Upper lobe of left lung (tissue), 6 donors: ENCODE measurements around the gene KRTAP4-4. TPM values are rescaled to one million over a fixed set of nuclear protein-coding genes. Genes with fewer than 3 reads are reported as not detected.
"Not testable (repeated sequence)": the region's sequence is repeated elsewhere in the genome, so short reads cannot be mapped to it uniquely, and the experiment has no call there.

Source experiments
- ATAC-seq, 2 donors: fragments of 200-7000 bp; cut with Tn5 transposase; one replicate each; pipeline ENCODE4 v1.9.1; 2022; ENCODE audit warnings: mild to moderate bottlenecking in 2 of 2, moderate library complexity in 2 of 2; ENCODE audit not compliant: low FRiP score in 2 of 2
- DNase-seq, 2 donors: peaks; one replicate each; pipeline ENCODE4 v3.0.0-alpha.2; 2019 to 2020
- H3K27ac ChIP-seq, 4 donors: fragments of 200-600 bp; sonication (generic); one replicate each; pipeline ENCODE4 v1.5.1; 2016 to 2019
- H3K27me3 ChIP-seq, 4 donors: fragments of 200-600 bp; sonication (generic); one replicate each; pipeline ENCODE4 v1.5.1; 2017 to 2019
- H3K36me3 ChIP-seq, 4 donors: fragments of 200-600 bp; sonication (generic); one replicate each; pipeline ENCODE4 v1.5.1; 2016 to 2019
- H3K4me1 ChIP-seq, 4 donors: fragments of 200-600 bp; sonication (generic); one replicate each; pipeline ENCODE4 v1.5.1; 2018 to 2019
- H3K4me3 ChIP-seq, 4 donors: fragments of 200-600 bp; sonication (generic); one replicate each; pipeline ENCODE4 v1.5.1; 2017 to 2019; ENCODE audit warnings: mild to moderate bottlenecking in 2 of 4, moderate library complexity in 1 of 4
- H3K9me3 ChIP-seq, 4 donors: fragments of 200-600 bp; sonication (generic); one replicate each; pipeline ENCODE4 v1.5.1; 2018 to 2019
- EP300 ChIP-seq, 4 donors: sonication (generic); formaldehyde crosslinking; IDR thresholded peaks; one replicate each; pipeline ENCODE4 v1.5.1; 2017; ENCODE audit warnings: antibody characterized with exemption in 4 of 4, control low read depth in 2 of 4
- POLR2A ChIP-seq, 4 donors: fragments of 450-650 bp; IDR thresholded peaks; one replicate each; pipeline ENCODE4 v1.5.1; 2016 to 2017; ENCODE audit warnings: antibody characterized with exemption in 4 of 4, mild to moderate bottlenecking in 2 of 4
- POLR2AphosphoS5 ChIP-seq, 2 donors: sonication (generic); formaldehyde crosslinking; IDR thresholded peaks; one replicate each; pipeline ENCODE4 v1.5.1; 2017; ENCODE audit warnings: antibody characterized with exemption in 2 of 2
- WGBS, 2 donors: methylation state at CpG; one replicate each; pipeline ENCODE4 v1.1.5; 2017 to 2018; 5-methylcytosine and 5-hydroxymethylcytosine counted together
- total RNA-seq, 6 donors: library from RNA; depleted of rRNA in 4 of 6; stranded (reverse); fragments of >200 nt in 4 of 6; gene quantifications; one replicate each; pipeline versions ENCODE4 v1.1.0 to v1.2.1, GENCODE V29; 2016 to 2021
- TF ChIP-seq, protein P1 (sequence below), 6 experiments: fragments of 450-650 bp in 4 of 6; fragments of 200-600 bp in 2 of 6; sonication (generic) in 2 of 6; IDR thresholded peaks; one replicate each; pipeline ENCODE4 v1.5.1; 2016 to 2019; ENCODE audit warnings: antibody characterized with exemption in 6 of 6
- donor health status: DM: no; HTN: no; CAD: no; lungs with moderate emphysema.
- donor health status: DM: no; HTN: yes; CAD: no; lungs with severe emphysema.

Gene KRTAP4-4
- not detected for total RNA-seq

DNA sequence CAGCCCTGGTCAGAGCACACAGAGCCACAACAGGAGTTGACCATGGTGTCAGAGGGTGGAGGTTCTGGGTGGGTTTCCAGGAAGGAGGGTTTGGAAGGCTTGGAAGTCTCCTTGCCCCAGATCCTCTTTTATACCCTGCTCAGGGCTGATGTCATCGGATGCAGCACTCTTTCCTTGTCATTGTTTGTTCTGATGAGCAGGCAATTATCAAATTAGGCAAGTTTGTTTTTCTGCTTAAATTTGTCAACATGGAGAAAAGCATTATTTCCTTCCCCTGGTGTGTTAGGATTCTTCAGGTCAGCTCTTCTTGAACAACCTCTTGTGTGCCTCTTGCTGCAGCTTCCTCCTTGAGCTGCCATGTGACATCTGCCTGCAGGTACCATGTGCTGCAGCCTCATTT, at the start of gene KRTAP4-4:
Gene KRTAP4-4, minus strand, starts transcription at position 101 of the 400 bp plus-strand sequence. Its CDS starts 57 bp downstream, at position 44.
- TF ChIP-seq POLR2AphosphoS5 (IDR thresholded peaks at IDR 0.05) (no peak), POLR2A (IDR thresholded peaks at IDR 0.05) (no peak), EP300 (IDR thresholded peaks at IDR 0.05) (no peak)
- TF ChIP-seq, protein P1, sequence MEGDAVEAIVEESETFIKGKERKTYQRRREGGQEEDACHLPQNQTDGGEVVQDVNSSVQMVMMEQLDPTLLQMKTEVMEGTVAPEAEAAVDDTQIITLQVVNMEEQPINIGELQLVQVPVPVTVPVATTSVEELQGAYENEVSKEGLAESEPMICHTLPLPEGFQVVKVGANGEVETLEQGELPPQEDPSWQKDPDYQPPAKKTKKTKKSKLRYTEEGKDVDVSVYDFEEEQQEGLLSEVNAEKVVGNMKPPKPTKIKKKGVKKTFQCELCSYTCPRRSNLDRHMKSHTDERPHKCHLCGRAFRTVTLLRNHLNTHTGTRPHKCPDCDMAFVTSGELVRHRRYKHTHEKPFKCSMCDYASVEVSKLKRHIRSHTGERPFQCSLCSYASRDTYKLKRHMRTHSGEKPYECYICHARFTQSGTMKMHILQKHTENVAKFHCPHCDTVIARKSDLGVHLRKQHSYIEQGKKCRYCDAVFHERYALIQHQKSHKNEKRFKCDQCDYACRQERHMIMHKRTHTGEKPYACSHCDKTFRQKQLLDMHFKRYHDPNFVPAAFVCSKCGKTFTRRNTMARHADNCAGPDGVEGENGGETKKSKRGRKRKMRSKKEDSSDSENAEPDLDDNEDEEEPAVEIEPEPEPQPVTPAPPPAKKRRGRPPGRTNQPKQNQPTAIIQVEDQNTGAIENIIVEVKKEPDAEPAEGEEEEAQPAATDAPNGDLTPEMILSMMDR (IDR thresholded peaks at IDR 0.05), result no peak
- 85 to 89% methylated on average over 1 of the region's 1 CpG for WGBS, 2 donors
- H3K27ac ChIP-seq, result no peak within 1 kb of the TSS

DNA sequence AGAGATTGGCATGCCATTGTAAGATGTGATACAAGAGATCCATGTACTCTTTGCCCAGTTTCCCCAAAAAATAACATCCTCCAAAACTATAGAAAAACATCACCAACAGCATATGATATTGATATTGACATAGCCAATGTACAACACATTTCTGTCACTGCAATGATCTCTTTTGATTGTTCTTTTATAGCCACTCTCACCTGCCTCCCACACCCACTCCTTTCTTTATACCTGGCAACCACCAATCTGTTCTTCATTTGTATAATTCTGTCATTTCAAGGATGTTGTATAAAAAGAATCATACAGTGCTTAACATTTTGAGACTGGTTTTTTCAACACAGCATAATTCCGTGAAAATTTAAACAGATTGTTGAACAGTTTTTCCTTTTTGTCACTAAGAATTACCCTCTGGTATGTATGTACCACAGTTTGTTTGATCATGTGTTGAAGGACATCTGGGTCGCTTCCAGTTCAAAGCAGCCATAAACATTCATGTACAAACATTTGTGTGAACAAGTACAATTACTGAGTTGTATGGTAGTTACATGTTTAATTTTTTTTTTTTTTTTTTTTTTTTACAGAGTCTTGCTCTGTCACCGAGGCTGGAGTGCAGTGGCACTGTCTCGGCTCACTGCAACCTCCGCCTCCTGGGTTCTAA, 39.0 kb upstream of the KRTAP4-4 start:
- DNase-seq (no peak), ATAC-seq (no peak)
- Histone ChIP-seq H3K27me3 (no peaks in the 10 kb centered on the region), H3K36me3 (no peaks in the 10 kb centered on the region), H3K27ac (no peak overlapping the region), H3K9me3 (no peaks in the 10 kb centered on the region), H3K4me1 (no peaks in the 10 kb centered on the region), H3K4me3 (no peak overlapping the region)
- WGBS, 2 donors, result 56 to 70% methylated on average over 4 to 5 of the region's 5 CpGs
- TF ChIP-seq, protein P1 (IDR thresholded peaks at IDR 0.05), result no peak
- TF ChIP-seq POLR2AphosphoS5 (IDR thresholded peaks at IDR 0.05) (no peak), POLR2A (IDR thresholded peaks at IDR 0.05) (no peak), EP300 (IDR thresholded peaks at IDR 0.05) (no peak)

More for the DNA sequence above, at the start of gene KRTAP4-4:
- Histone ChIP-seq H3K4me1 (no peaks in the 10 kb centered on the region), H3K4me3 (no peak within 1 kb of the TSS), H3K36me3 (no peaks in the 10 kb centered on the region), H3K9me3 (no peaks in the 10 kb centered on the region), H3K27me3 (no peaks in the 10 kb centered on the region)
- DNase-seq, result no peak
- no peak for ATAC-seq

DNA sequence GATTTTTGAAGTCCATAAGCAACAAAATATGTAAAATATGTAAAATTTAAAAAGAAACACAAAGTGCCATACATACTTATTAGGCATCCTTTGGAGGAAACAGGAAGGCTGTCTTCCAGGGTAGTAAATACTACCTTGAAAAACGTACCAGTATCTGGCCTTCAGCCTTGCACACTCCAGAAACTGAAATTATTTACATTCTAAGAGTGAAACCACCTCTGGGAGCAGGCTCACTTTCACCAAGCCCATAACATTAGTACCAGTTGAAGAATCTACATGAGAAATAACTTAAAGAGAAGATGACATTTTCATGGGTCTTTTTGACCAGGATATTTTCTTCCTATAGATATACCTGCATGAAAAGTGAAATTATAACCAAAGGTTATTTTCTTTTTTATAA, 35.5 kb upstream of the KRTAP4-4 start:
- TF ChIP-seq, protein P1 (IDR thresholded peaks at IDR 0.05), result no peak
- no peak for TF ChIP-seq EP300 (IDR thresholded peaks at IDR 0.05)
- no peak for TF ChIP-seq POLR2A (IDR thresholded peaks at IDR 0.05)
- TF ChIP-seq POLR2AphosphoS5 (IDR thresholded peaks at IDR 0.05), result no peak
- ATAC-seq, result no peak
- WGBS, 2 donors, result 32 to 33% methylated on average over 1 of the region's 1 CpG

DNA sequence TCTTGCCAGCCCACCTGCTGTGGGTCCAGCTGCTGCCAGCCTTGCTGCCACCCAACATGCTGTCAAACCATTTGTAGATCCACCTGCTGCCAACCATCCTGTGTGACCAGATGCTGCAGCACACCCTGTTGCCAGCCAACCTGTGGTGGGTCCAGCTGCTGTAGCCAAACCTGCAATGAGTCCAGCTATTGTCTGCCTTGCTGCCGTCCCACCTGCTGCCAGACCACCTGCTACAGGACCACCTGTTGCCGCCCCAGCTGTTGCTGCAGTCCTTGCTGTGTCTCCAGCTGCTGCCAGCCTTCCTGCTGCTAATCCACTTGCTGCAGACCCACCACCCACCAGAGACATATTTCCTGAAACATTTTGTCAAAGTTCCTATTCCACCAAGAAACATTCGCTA, 29.8 kb upstream of the KRTAP4-4 start:
- Histone ChIP-seq H3K27me3 (no peaks in the 10 kb centered on the region), H3K9me3 (no peaks in the 10 kb centered on the region), H3K4me3 (no peak overlapping the region), H3K27ac (no peak overlapping the region), H3K4me1 (no peaks in the 10 kb centered on the region), H3K36me3 (no peaks in the 10 kb centered on the region)
- DNase-seq (no peak), ATAC-seq (no peak)
- 81 to 88% methylated on average over 1 to 3 of the region's 3 CpGs for WGBS, 2 donors
- no peak for TF ChIP-seq POLR2AphosphoS5 (IDR thresholded peaks at IDR 0.05)
- no peak for TF ChIP-seq EP300 (IDR thresholded peaks at IDR 0.05)
- TF ChIP-seq, protein P1 (IDR thresholded peaks at IDR 0.05), result no peak
- no peak for TF ChIP-seq POLR2A (IDR thresholded peaks at IDR 0.05)

More for the DNA sequence above, 35.5 kb upstream of the KRTAP4-4 start:
- Histone ChIP-seq H3K36me3 (no peaks in the 10 kb centered on the region), H3K27ac (no peak overlapping the region), H3K27me3 (no peaks in the 10 kb centered on the region), H3K4me1 (no peaks in the 10 kb centered on the region), H3K9me3 (no peaks in the 10 kb centered on the region), H3K4me3 (no peak overlapping the region)
- no peak for DNase-seq

DNA sequence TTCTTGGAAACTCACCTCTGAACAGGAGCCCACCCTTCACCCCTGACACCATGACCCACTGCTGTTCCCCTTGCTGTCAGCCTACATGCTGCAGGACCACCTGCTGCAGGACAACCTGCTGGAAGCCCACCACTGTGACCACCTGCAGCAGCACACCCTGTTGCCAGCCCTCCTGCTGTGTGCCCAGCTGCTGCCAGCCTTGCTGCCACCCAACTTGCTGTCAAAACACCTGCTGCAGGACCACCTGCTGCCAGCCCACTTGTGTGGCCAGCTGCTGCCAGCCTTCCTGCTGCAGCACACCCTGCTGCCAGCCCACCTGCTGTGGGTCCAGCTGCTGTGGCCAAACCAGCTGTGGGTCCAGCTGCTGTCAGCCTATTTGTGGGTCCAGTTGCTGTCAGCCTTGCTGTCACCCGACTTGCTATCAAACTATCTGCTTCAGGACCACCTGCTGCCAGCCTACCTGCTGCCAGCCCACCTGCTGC, 29.3 kb upstream of the KRTAP4-4 start, which contains the start of gene KRTAP9-1:
Gene KRTAP9-1, plus strand, starts transcription at position 51 of the 482 bp plus-strand sequence. Its CDS starts 0 bp downstream, at position 51.
- H3K27me3 ChIP-seq, H3K4me1 ChIP-seq, ATAC-seq, H3K36me3 ChIP-seq, H3K4me3 ChIP-seq, H3K27ac ChIP-seq, H3K9me3 ChIP-seq: not testable (repeated sequence)
- WGBS, 2 donors, result 50% methylated on average over 1 of the region's 1 CpG; no CpG with 5 or more reads in 1 of the 2 donors
- peak in 1 of 2 donors; percentile 62 for DNase-seq
